ENCODE data around the gene ATPAF1. TPM values are rescaled to one million over a fixed set of nuclear protein-coding genes. Genes with fewer than 3 reads are reported as not detected.
"Not testable (repeated sequence)": the region's sequence is repeated elsewhere in the genome, so short reads cannot be mapped to it uniquely, and the experiment has no call there.

The ATPAF1 gene
- polyA plus RNA-seq, 3 donors: 87.4 to 108 (median 99.3) TPM

DNA sequence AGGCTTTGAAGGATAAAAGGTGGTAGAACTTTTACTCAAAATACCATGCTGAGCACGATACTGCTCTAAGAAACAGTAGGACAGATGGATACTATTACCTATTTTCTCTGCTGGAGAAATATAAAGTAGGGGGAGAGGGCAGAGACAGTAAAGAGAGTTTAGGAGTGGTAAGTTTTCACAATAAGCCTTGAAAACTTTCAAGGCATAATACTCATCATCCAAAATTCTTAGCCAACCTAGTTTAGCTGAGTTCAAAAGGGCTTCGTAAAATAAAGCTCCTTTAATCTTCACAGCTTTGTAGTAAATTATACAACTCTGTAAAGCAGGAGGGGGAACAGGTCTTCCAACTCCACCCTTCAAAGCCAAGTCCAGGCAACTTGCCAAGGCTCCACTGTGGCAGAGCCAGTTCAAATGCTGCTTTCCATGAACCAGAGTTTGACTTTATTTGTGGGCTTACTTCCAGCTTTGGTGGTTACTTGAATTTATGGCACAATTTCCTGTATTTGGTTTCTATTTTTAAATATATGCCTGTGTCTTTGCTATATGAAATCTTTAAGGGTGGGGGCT is 19.0 kb upstream of the ATPAF1 start:
- peak; percentile 31 for DNase-seq

DNA sequence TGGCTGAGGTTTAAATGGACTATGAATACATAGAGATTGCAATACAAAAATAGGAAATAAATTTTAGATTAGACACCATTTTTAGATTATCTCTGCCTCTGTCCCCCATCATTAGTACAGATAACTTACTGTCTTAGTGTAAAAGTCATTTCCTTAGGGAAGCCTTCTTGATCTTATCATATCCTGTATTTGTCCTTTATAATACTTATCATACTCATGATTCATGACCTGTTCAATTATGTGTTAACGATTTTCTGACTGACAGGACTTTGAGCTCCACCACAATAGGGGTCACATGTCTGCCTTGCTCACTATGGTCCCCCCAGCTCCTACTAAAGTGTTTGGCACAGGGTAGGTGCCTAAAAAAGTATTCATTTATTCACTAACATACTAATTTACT is 18.1 kb upstream of the ATPAF1 start:
- no peak for DNase-seq

DNA sequence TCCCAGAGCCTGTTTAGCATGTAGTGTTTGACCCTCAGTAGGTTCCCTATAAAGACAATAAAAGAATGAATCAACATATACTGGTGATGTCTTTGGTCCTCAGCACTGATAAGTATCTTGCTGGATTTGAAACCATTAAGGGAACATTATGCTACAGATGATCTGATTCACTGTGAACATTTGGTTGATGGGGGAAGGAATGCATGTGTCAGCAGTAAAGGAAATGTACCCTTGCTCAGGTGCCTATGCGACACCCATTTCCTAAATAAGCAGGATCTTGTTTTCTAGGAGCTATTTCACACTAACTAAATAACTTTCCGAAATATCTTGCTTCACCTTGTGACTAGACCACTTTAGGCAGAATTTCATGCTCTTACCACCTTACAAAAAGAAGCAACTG is 16.5 kb upstream of the ATPAF1 start:
- no peak for DNase-seq

DNA sequence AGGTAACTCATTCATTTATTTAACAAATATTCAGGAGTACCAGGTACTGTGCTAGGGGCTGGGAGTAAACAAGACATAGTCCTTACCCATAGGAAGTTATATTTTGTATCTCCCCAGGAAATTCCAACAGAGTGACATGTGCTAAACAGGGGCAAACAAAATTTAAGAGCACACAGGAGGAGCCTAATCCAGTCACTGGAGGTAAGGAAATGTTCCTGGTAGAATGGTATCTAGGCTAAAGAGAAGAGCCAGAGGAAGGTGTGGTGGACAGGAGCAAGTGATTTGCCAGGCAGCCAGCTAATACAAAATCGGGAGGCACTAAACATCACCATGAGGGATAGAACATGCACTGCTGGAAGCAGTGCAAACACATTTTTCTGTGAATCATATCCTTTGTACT is 13.9 kb upstream of the ATPAF1 start:
- DNase-seq: no peak

DNA sequence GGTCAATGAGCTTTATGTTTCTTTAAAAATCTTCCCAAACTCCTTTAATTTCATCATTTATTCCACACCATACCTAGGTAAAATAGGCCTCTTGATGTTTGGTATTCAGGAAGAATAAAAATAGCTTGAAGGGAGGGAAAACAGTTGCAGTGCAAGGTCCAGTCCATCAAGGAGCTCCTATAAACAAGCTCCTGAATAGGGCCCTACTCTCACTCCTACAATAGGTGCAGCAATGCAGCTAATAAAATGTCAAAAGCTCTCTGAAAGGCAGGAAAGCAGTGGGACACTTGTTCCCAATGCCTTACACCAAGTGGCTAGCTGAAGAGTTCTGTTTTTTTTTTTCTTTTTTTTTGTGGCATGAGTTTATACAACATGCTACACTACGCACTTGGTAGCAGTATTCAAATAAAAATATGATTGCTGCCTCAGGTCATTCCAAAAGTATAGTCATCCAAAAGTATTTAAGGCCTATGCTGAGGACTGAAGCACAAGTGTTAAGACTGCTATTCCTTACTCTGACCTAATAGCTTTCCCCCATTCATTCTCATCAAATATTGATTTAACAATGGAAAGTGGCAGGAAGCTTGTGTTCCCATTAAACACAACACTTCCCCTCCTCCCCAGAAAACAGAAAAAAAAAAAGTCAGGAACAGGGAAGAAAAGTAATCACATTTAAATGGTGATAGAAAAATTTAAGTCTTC is 13.3 kb upstream of the ATPAF1 start:
- DNase-seq: no peak

DNA sequence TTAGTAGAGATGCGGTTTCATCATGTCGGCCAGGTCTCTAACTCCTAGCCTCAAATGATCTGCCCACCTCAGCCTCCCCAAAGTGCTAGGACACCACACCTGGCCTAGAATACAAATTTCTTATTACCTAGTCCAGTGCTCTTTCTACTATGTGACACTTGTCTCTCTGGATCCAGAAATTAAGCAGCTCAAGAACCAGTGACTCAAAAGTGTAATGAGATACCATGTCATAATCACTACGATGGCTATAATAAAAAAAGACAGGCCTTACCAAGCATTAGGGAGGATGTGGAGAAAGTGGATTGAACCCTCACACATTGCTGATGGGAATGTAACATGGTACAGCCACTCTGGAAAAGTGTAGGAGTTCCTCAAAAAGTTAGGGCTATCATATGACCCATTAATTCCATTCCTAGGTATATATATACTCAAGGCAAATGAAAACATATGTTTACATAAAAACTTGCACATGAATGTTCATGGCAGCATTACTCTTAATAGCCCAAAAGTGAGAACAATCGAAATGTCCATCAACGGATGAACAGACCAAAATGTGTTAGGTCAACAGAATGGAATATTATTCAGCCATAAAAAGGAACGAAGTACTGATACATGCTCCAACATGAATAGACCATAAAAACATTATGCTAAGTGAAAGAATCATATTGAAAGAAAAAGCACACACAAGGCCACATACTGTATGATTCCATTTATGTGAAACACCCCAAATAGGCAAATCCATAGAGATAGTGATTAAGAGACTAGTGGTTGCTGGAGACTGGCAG is 11.8 kb upstream of the ATPAF1 start:
- DNase-seq: no peak

DNA sequence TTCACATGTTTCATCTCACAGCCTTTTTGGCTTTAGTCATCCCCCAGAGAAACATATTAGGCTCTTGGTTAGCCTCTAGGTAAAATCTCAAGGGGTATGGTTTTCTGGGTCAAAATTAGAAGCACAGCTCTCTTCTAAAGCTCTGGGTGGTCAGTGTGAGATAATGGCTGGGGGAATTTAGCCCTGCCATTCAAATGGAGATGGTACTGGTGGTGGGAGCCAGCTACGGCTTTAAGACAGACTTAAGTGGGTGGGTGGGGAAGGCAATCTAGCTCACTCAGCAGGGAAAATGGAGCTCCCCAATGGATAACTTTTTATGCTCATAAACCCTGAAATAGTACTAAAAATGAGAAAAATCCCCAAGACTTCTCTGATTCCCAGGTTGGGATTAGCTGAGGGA is 9.2 kb upstream of the ATPAF1 start:
- DNase-seq: no peak

DNA sequence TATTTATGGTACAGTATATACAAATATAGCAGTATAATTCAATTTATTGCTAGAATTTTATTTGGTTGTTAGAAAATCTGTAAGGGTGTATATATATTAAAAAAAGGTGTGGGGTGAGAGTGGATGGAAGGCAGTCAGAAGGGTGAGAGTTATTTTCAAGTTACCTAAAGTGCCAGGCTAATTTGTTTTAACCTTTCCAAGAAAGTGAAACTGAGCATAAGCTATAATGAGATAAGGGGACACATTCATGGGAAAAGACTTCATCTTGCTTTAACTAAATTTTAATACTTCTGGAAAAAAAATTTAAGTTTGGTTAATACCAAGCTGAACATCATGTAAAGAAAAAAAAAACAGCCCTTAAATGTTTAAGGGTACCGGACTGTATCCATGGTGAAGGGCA is 8.4 kb upstream of the ATPAF1 start:
- DNase-seq: no peak

DNA sequence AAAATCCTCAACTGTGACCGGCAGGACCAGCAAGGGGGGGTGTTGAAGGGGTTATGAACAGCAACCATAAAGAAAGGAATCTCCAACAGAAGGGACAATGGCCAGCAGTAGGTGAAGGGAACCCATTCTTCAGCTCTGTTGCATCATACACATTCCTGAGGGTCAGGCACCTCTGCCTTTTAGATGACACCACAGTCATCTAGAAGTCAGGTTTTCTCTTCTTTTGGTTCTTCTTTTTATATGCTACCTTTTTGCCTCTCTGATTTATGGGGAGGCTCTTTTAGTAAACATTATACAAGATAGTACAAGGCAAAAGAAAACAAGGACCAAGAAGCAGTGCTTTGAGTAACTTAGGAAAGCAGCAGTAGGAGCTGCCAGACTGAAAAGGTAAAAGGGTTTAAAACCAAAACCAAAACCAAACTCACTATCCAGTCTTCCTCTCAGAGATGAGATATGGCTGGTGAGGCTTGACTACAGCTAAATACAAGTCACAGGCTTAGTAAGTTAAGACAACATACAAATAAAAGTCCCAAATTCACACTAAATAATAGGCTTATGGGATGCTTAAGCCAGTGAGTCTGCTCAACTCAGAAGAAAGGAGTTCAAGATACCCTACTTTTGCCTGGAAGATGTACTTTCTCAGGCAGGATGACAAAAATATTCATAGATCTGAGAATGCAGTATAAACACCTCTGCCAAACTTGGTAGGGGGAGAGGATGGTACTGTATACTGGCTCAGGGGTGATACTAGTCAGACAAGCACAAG is 7.6 kb upstream of the ATPAF1 start:
- no peak for DNase-seq

DNA sequence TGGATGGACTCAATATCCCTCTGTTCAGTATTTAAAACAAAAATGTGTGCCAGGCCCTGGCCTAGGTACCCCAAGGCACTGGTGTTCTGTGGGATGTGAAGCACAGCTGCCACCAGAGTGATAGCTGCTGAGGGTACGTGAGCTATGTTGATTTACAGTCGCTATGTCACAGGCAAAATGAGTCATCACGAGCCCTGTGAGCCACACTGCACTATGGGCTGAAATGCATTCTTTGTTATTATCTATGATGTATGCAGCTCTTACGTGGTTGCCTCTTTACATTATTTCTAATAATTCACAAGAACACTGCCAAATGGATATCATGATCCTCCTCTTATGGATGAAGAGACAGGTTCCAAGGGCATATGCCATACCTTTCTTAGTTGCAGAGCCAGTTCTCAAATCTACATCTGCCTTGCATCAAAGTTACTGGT is 5.6 kb upstream of the ATPAF1 start:
- DNase-seq: no peak

DNA sequence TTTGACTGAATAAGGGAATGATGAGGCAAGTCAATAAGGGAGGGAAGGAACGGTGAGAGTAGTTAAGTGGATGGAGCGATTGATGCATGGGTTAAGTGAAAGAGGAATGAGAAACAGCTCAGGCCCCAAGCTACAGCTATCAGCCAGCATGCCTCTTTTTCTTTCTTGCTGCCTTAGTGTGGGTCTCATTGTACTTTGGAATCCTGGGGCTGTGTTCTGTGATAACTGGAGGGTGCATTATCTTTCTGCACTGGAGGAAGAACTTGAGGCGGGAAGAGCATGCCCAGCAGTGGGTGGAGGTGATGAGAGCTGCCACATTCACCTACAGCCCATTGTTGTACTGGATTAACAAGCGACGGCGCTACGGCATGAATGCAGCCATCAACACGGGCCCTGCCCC is 4.5 kb upstream of the ATPAF1 start:
- DNase-seq: no peak

DNA sequence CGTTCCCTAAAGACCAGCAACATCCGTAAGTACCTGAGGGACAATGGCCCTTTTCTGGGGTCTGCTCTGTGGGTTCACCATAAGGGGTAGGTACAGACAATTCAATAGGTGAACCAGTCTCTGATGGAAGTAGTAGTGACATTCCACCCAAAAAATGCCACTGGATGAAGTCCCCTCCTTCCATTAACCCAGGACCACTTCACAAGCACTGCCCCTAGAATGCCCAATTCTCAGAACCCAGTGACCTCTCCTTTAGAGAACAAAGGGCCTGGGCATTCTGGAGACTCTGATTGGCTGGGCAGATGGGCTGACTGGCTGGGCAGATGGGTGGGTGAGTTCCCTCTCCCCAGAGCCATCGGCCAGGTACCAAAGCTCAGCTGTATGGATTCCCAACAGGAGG is 3.4 kb upstream of the ATPAF1 start, which contains the start of gene TEX38:
TSS of gene TEX38 (plus strand) at position 301 of the 400 bp plus-strand sequence. CDS start at position 382, 81 bp downstream.
- DNase-seq: no peak

DNA sequence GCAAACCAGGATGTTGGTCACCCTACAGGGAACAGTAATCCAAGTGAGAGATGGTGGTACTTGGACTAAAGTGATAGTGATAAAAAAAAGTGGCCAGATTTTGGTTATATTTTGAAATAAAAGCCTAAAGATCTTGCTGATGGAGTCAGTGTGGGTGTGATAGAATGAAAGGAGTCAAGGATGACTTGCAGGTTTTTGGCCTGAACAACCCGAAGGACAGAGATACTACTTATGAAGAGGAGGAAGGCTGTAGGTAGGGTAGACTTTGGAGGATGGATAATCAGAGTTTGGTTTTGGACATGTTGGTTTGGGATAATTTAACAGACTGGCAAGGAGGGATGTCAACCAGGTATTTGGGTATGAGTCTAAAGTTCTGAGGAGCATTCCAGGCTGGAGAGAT is 2.0 kb upstream of the ATPAF1 start:
- DNase-seq: no peak

DNA sequence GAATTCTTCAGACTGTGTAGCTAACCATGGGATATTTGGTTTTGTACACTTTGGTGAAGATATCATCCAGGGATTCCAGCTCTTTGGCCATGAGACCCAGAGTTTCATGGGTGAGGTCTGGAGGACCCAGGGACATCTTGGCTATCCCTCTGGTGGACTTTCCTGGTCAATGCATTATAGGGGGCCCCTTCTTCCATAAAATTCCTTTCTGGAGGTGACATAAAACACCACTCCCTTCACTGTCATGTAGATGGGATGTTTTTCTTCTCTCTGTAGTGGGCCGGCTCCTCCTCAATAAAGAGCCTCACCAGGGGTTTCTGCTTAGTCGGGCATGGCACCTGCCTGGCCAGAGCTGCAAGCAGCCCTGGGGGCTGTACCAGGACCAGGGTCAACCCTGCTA is 2.2 kb downstream of the ATPAF1 start:
- no peak for DNase-seq

DNA sequence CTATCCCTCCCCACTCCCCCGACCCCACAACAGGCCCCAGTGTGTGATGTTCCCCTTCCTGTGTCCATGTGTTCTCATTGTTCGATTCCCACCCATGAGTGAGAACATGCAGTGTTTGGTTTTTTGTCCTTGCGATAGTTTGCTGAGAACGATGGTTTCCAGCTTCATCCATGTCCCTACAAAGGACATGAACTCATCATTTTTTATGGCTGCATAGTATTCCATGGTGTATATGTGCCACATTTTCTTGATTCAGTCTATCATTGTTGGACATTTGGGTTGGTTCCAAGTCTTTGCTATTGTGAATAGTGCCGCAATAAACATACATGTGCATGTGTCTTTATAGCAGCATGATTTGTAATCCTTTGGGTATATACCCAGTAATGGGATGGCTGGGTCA is 5.2 kb downstream of the ATPAF1 start:
- DNase-seq: not testable (repeated sequence)

DNA sequence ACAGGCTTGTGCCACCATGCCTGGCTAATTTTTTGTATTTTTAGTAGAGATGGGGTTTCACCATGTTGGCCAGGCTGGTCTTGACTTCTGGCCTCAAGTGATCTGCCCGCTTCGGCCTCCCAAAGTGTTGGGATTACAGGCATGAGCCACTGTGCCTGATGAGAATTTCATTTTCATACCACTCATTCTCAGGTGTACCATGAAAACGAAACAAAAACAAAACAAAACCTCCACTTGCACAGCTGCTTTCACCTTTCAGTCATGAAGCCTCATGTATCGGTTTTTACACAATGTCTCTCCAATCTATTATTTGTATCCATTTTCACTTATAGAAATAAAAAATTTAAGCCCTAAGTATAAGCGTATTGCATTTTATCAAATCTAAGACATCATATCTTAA is 8.0 kb downstream of the ATPAF1 start:
- not testable (repeated sequence) for DNase-seq

DNA sequence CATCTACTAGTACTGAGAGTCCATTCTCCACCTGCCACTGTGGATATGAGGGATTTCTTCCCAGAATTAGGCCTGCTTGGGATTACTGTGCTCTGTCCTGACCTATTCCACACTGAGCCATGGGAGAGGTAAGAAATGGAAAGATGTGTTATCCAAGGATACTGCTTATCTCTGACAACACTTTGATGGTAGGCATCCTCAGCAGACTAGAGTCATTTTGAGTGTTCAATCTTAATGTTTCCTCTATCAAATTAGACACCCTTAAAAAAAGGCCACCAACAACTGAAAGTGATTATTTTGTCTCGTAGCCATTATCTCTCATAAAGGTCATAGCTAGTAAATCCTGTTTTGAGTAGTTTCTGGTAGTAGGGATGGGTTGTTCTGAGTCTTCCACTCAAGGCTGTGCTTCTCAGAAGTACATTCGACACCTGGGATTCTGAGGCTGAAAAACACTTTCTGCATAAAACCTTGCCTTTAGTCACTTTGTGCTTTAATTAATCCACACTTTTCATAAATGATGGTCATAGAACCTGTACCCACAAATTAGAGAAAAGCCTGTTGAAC is 8.8 kb downstream of the ATPAF1 start:
- DNase-seq: no peak

DNA sequence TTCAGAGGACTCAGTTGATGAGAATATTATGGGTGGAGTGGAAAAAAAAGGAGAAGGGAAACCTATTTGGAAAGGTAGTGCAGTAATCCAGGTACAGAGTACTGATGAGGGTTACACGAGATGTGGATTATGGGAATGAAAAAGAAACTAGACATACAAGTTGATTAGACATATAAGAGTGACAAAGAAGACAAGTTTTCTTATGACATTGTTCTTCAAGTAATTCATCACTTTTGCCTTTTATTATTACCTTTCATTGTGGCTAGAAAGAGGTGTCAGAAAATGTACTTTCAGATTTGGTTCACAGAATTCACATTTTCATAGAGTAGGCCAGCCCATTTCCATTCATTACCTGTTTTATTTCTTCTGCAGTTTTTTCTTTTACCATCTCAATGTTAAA is 10.4 kb downstream of the ATPAF1 start:
- DNase-seq: no peak

DNA sequence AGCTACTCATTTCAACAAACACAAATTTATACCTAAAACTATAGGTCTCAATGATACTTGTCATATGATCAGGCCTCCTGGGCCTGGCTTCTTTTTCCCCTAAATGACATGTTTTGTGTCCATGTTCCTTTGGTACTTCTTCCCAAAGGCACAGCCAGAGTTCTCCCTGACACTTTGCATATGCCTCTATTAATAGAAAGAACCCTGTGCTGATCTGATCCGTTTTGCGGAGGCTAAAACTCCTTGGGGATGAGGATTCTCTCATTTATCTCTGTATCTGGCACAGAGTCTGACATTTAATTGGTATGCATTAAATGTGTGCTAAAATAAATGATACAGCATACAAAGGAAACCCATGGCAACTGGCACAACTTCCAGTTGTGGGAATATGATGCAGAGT is 11.5 kb downstream of the ATPAF1 start:
- DNase-seq: no peak

DNA sequence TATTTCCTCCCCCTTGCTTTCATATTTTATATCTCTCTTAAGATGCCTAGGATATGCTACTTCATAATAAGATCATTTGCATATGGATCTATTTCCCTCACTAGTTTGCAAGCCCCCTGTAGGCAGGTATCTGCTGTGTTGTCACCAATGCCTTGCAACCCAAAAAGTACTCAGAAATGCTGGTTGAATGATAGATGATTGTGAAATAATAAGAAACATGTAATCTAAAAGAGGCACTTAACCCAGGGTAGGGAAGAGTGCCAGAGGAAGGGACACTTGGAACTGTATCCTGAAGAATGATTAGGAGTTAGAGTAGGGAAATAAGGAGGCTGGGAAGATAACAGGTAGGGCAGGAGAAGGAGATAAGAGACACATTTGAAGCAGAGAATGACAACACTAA is 12.3 kb downstream of the ATPAF1 start:
- DNase-seq: no peak

DNA sequence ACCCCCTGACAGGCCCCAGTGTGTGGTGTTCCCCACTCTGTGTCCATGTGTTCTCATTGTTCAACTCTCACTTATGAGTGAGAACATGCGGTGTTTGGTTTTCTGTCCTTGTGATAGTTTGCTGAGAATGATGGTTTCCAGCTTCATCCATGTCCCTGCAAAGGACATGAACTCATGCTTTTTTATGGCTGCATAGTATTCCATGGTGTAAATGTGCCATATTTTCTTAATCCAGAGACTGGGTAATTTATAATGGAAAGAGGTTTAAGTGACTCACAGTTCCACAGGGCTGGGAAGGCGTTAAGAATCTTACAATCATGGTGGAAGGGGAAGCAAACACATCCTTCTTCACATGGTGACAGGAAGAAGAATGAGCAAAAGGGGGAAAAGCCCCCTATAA is 13.5 kb downstream of the ATPAF1 start:
- not testable (repeated sequence) for DNase-seq

DNA sequence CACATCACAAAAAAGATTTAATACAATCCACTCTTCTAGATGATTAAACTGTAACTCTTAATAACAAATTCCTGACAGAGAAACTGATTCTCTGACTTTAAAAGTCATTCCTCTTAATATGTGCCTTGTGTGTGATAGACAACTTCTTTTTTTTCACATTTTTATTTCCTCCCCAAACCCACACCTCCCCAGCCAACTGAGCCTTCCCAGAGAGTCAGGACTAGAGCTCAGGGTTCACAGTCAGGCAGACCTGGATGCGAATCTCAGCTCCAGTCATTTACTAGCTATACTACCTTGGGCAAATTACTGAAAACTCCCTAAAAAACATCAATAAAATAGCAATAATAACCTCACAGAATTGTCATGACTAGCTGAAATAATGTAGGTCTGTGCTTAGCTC is 14.2 kb downstream of the ATPAF1 start:
- no peak for DNase-seq
